Mesendoderm (in vitro differentiated cells): ENCODE measurements around the gene ZNF195.
"Not testable (repeated sequence)": the region's sequence is repeated elsewhere in the genome, so short reads cannot be mapped to it uniquely, and the experiment has no call there.

ENCODE experiments used
- DNase-seq: peaks from one replicate; pipeline ENCODE4 v3.0.0; 2013
- H2AK5ac ChIP-seq: 2 replicates; pipeline ENCODE4 v1.6.1; 2013; ENCODE audit warnings: low read length, inconsistent platforms
- H2BK120ac ChIP-seq: 2 replicates; pipeline ENCODE4 v1.6.1; 2013; ENCODE audit warnings: low read depth, mild to moderate bottlenecking, low read length, moderate library complexity, mixed read lengths
- H2BK15ac ChIP-seq: replicated peaks from 2 replicates; pipeline ENCODE4 v1.6.1; 2013; ENCODE audit warnings: low read depth, mild to moderate bottlenecking, moderate library complexity
- H2BK5ac ChIP-seq: 2 replicates; pipeline ENCODE4 v1.6.1; 2013; ENCODE audit warnings: low read length, inconsistent platforms
- H3K18ac ChIP-seq: 2 replicates; pipeline ENCODE4 v1.6.1; 2013; ENCODE audit warnings: mild to moderate bottlenecking, low read length, mixed read lengths
- H3K23ac ChIP-seq: one replicate; pipeline ENCODE4 v1.6.1; 2013; ENCODE audit warnings: low read length
- H3K27ac ChIP-seq: 2 replicates; pipeline ENCODE4 v1.5.1; 2013; ENCODE audit warnings: low read depth, mild to moderate bottlenecking, inconsistent platforms, low read length, moderate library complexity
- H3K27me3 ChIP-seq: 2 replicates; pipeline ENCODE4 v1.6.1; 2013; ENCODE audit warnings: low read length, control low read depth, mild to moderate bottlenecking, inconsistent platforms; ENCODE audit not compliant: insufficient read depth, poor library complexity
- H3K36me3 ChIP-seq: 2 replicates; pipeline ENCODE4 v1.6.1; 2013; ENCODE audit warnings: low read length, inconsistent platforms; ENCODE audit not compliant: control insufficient read depth, insufficient read depth
- H3K4ac ChIP-seq: one replicate; pipeline ENCODE4 v1.6.1; 2013; ENCODE audit warnings: low read depth, mild to moderate bottlenecking, low read length, moderate library complexity
- H3K4me1 ChIP-seq: 2 replicates; pipeline ENCODE4 v1.6.1; 2013; ENCODE audit warnings: low read depth, low read length, inconsistent platforms; ENCODE audit not compliant: control insufficient read depth
- H3K4me2 ChIP-seq: 2 replicates; pipeline ENCODE4 v1.6.1; 2013; ENCODE audit warnings: low read length
- H3K4me3 ChIP-seq: 2 replicates; pipeline ENCODE4 v1.5.1; 2013; ENCODE audit warnings: mild to moderate bottlenecking, low read length
- H3K56ac ChIP-seq: one replicate; pipeline ENCODE4 v1.6.1; 2013; ENCODE audit warnings: low read length
- H3K79me1 ChIP-seq: 2 replicates; pipeline ENCODE4 v1.6.1; 2013; ENCODE audit warnings: low read length, inconsistent platforms
- H3K79me2 ChIP-seq: 2 replicates; pipeline ENCODE4 v1.6.1; 2013; ENCODE audit warnings: mild to moderate bottlenecking, low read length; ENCODE audit not compliant: control insufficient read depth, insufficient read depth
- H3K9ac ChIP-seq: 2 replicates; pipeline ENCODE4 v1.6.1; 2013; ENCODE audit warnings: low read length, inconsistent platforms
- H4K5ac ChIP-seq: one replicate; pipeline ENCODE4 v1.6.1; 2013; ENCODE audit warnings: low read length
- H4K8ac ChIP-seq: one replicate; pipeline ENCODE4 v1.6.1; 2013; ENCODE audit warnings: low read depth, mild to moderate bottlenecking, control low read depth, low read length, moderate library complexity
- WGBS: extraction: QIAGEN DNeasy Blood & Tissue Kit; methylation state at CpG from one replicate; pipeline ENCODE4 v1.1.7; 2013; ENCODE audit warnings: low lambda C conversion rate, missing lambda C conversion rate; ENCODE audit not compliant: insufficient coverage; ENCODE audit errors: extremely low coverage; 5-methylcytosine and 5-hydroxymethylcytosine counted together

The ZNF195 gene

GRCh38 chr11:3422380-3423137, 43.6 kb upstream of the ZNF195 start:
- not testable (repeated sequence) for H3K36me3 ChIP-seq, H4K5ac ChIP-seq, H2BK120ac ChIP-seq, H3K4ac ChIP-seq, H2BK15ac ChIP-seq, H3K27me3 ChIP-seq, H3K4me1 ChIP-seq, H2BK5ac ChIP-seq, H3K23ac ChIP-seq, H2AK5ac ChIP-seq, H3K79me2 ChIP-seq, H3K18ac ChIP-seq, H4K8ac ChIP-seq, H3K79me1 ChIP-seq
- peak overlapping the region; percentile 67 for H3K9ac ChIP-seq
- H3K56ac ChIP-seq, result peak overlapping the region; percentile 84
- peak; percentile 99 for DNase-seq
- peak overlapping the region; percentile 59 for H3K4me2 ChIP-seq
- H3K4me3 ChIP-seq, result peak overlapping the region; percentile 19
- H3K27ac ChIP-seq, result peak overlapping the region; percentile 62
- WGBS, result no CpG with 5 or more reads among the region's 66 CpGs

GRCh38 chr11:3421608-3422379, 42.8 kb upstream of the ZNF195 start:
- not testable (repeated sequence) for H3K27me3 ChIP-seq, H2BK15ac ChIP-seq, H4K5ac ChIP-seq, H3K23ac ChIP-seq, H2BK5ac ChIP-seq, H3K79me2 ChIP-seq, H3K4me1 ChIP-seq, H2AK5ac ChIP-seq, H3K4ac ChIP-seq, H2BK120ac ChIP-seq, H4K8ac ChIP-seq, H3K36me3 ChIP-seq, H3K79me1 ChIP-seq, H3K18ac ChIP-seq
- peak; percentile 65 for DNase-seq
- peak overlapping the region; percentile 12 for H3K4me3 ChIP-seq
- WGBS, result no CpG with 5 or more reads among the region's 42 CpGs
- peak overlapping the region; percentile 66 for H3K27ac ChIP-seq
- peak overlapping the region; percentile 67 for H3K9ac ChIP-seq
- H3K4me2 ChIP-seq, result peak overlapping the region; percentile 59
- peak overlapping the region; percentile 84 for H3K56ac ChIP-seq

GRCh38 chr11:3420281-3421042, 41.5 kb upstream of the ZNF195 start:
- not testable (repeated sequence) for H2BK15ac ChIP-seq, H3K4ac ChIP-seq, H3K18ac ChIP-seq, H3K56ac ChIP-seq, H2BK120ac ChIP-seq, H3K4me1 ChIP-seq, H3K4me3 ChIP-seq, H3K27ac ChIP-seq, H3K27me3 ChIP-seq, H4K5ac ChIP-seq, H3K79me1 ChIP-seq, H3K36me3 ChIP-seq, DNase-seq, H2AK5ac ChIP-seq, H2BK5ac ChIP-seq, H3K4me2 ChIP-seq, H3K9ac ChIP-seq, H3K23ac ChIP-seq, H3K79me2 ChIP-seq, H4K8ac ChIP-seq
- no CpG with 5 or more reads among the region's 10 CpGs for WGBS

GRCh38 chr11:3419496-3419895, 40.5 kb upstream of the ZNF195 start:
- not testable (repeated sequence) for H2BK15ac ChIP-seq, H3K79me2 ChIP-seq, H4K8ac ChIP-seq, H4K5ac ChIP-seq, H3K79me1 ChIP-seq, H3K4me1 ChIP-seq, H3K4me3 ChIP-seq, H3K4ac ChIP-seq, H3K18ac ChIP-seq, DNase-seq, H2AK5ac ChIP-seq, H3K36me3 ChIP-seq, H2BK120ac ChIP-seq, H3K27me3 ChIP-seq, H2BK5ac ChIP-seq, H3K9ac ChIP-seq, H3K56ac ChIP-seq, H3K23ac ChIP-seq, H3K27ac ChIP-seq, H3K4me2 ChIP-seq
- WGBS, result no CpG with 5 or more reads among the region's 1 CpG

- H3K4me1 ChIP-seq, H3K23ac ChIP-seq, H4K5ac ChIP-seq, H2BK15ac ChIP-seq, H2BK120ac ChIP-seq, H3K4ac ChIP-seq, H3K79me2 ChIP-seq, H3K27ac ChIP-seq, H3K4me2 ChIP-seq, H2BK5ac ChIP-seq, H3K79me1 ChIP-seq, H3K36me3 ChIP-seq, H4K8ac ChIP-seq, H3K9ac ChIP-seq, H3K27me3 ChIP-seq, H3K4me3 ChIP-seq, H2AK5ac ChIP-seq, H3K56ac ChIP-seq, H3K18ac ChIP-seq: not testable (repeated sequence)
- WGBS, result no CpG with 5 or more reads among the region's 4 CpGs
- DNase-seq, result peak; percentile 78
Measured at GRCh38 chr11:3417047-3417446, 38.1 kb upstream of the ZNF195 start.
